ENCODE data around the gene DKK2. TPM values are rescaled to one million over a fixed set of nuclear protein-coding genes. Genes with fewer than 3 reads are reported as not detected.

The DKK2 gene
- total RNA-seq, 2 donors from 2014 or later, result 0.17 to 0.73 TPM

DNA sequence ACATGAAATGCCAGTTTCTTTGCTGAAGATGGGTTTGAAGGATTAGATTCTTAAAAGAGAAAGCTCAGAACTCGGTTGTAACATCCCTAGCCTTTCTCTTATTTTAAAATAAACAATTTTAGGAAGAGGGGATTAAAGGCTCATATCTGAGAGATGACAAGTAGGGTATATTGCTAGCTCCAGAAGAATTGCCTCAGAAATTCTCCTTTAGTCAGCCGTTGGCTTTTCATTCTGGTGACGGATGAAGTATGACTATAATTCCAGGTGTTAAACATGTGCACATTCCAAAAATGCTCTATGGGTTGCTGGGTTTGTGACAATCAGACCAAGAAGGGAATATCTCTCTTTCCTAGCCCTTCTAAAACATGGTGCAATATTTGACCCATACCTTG is 17.8 kb downstream of the DKK2 start:
- 84% methylated on average over 3 of the region's 3 CpGs for WGBS
- no peaks in the 10 kb centered on the region for H3K36me3 ChIP-seq
- H3K9me3 ChIP-seq, result no peaks in the 10 kb centered on the region
- no peak for DNase-seq (ENCODE audit: low spot score)
- no peaks in the 10 kb centered on the region for H3K4me1 ChIP-seq (replicated peaks)
- no peak overlapping the region for H3K4me3 ChIP-seq
- intact Hi-C loops (cut with DNase I), result no loop called here
- H3K27me3 ChIP-seq (replicated peaks; ENCODE audit: insufficient read depth), result no peaks in the 10 kb centered on the region
- TF ChIP-seq POLR2A (IDR thresholded peaks at IDR 0.05) (no peak), CTCF (IDR thresholded peaks at IDR 0.05) (no peak), POLR2AphosphoS5 (IDR thresholded peaks at IDR 0.05) (no peak)
- no peak overlapping the region for H3K27ac ChIP-seq

- no peaks in the 10 kb centered on the region for H3K36me3 ChIP-seq
- TF ChIP-seq CTCF (IDR thresholded peaks at IDR 0.05) (no peak), POLR2AphosphoS5 (IDR thresholded peaks at IDR 0.05) (no peak), POLR2A (IDR thresholded peaks at IDR 0.05) (no peak)
These were observed 18.4 kb downstream of the DKK2 start for GRCh38 chr4:107017443-107018343.

DNA sequence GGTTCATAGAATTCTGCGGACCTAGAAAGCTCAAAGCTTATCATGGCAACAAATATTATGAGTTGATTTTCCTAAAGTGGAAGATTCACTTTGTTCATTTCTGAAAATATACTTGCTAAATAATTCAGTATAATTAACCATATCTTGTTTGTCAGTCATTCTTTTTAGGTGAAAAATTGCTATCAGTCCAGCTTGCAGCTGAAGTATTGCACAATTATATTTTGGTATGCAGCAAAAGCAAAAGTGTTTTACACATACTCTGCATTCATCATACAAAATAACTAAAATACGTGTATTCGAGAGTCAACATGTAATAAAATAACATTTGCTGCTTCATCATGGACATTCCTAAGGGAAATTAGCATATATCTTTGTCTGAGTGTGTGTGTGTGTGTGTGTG is 24.8 kb downstream of the DKK2 start:
- 85% methylated on average over 3 of the region's 3 CpGs for WGBS
- TF ChIP-seq POLR2AphosphoS5 (IDR thresholded peaks at IDR 0.05), result no peak
- no peak for TF ChIP-seq POLR2A (IDR thresholded peaks at IDR 0.05)
- TF ChIP-seq CTCF (IDR thresholded peaks at IDR 0.05), result no peak
- intact Hi-C loops (cut with DNase I), result no loop called here
- no peak overlapping the region for H3K27ac ChIP-seq
- no peaks in the 10 kb centered on the region for H3K27me3 ChIP-seq (replicated peaks; ENCODE audit: insufficient read depth)
- no peaks in the 10 kb centered on the region for H3K4me1 ChIP-seq (replicated peaks)
- no peak for DNase-seq (ENCODE audit: low spot score)
- H3K9me3 ChIP-seq, result no peaks in the 10 kb centered on the region
- no peak overlapping the region for H3K4me3 ChIP-seq
- H3K36me3 ChIP-seq, result no peaks in the 10 kb centered on the region

More at GRCh38 chr4:107017443-107018343, 18.4 kb downstream of the DKK2 start:
- H3K4me1 ChIP-seq (replicated peaks), result no peaks in the 10 kb centered on the region
- no peak for DNase-seq (ENCODE audit: low spot score)
- H3K27ac ChIP-seq, result no peak overlapping the region
- H3K4me3 ChIP-seq, result no peak overlapping the region
- H3K27me3 ChIP-seq (replicated peaks; ENCODE audit: insufficient read depth), result no peaks in the 10 kb centered on the region
- intact Hi-C loops (cut with DNase I), result no loop called here
- H3K9me3 ChIP-seq, result no peaks in the 10 kb centered on the region
- 72% methylated on average over 7 of the region's 7 CpGs for WGBS

GRCh38 chr4:107009196-107009968 is 26.7 kb downstream of the DKK2 start:
- intact Hi-C loops (cut with DNase I), result no loop called here
- H3K27me3 ChIP-seq (replicated peaks; ENCODE audit: insufficient read depth), result no peaks in the 10 kb centered on the region
- 71% methylated on average over 3 of the region's 3 CpGs for WGBS
- TF ChIP-seq POLR2AphosphoS5 (IDR thresholded peaks at IDR 0.05) (no peak), CTCF (IDR thresholded peaks at IDR 0.05) (no peak), POLR2A (IDR thresholded peaks at IDR 0.05) (no peak)
- H3K4me1 ChIP-seq (replicated peaks), result no peaks in the 10 kb centered on the region
- no peaks in the 10 kb centered on the region for H3K36me3 ChIP-seq
- H3K9me3 ChIP-seq, result no peaks in the 10 kb centered on the region
- H3K27ac ChIP-seq, result no peak overlapping the region
- DNase-seq (ENCODE audit: low spot score), result no peak
- no peak overlapping the region for H3K4me3 ChIP-seq

Measured in prostate gland (tissue), 2 donors.